ENCODE data around the gene KCNN2.
"Not testable (repeated sequence)": the region's sequence is repeated elsewhere in the genome, so short reads cannot be mapped to it uniquely, and the experiment has no call there.

KCNN2 gene

GRCh38 chr5:114427204-114427603, 65.3 kb downstream of the KCNN2 start:
- no peak for DNase-seq

- DNase-seq: no peak
Measured at GRCh38 chr5:114430532-114430931, 68.7 kb downstream of the KCNN2 start.

- DNase-seq: not testable (repeated sequence)
Measured at GRCh38 chr5:114432684-114433083, 70.8 kb downstream of the KCNN2 start.

GRCh38 chr5:114434396-114435219, 72.7 kb downstream of the KCNN2 start:
- no peak for DNase-seq

- DNase-seq: no peak
Measured at GRCh38 chr5:114435220-114435481, 73.3 kb downstream of the KCNN2 start.

GRCh38 chr5:114435885-114436299, 74.0 kb downstream of the KCNN2 start:
- DNase-seq: no peak

- no peak for DNase-seq
Measured at GRCh38 chr5:114437936-114438335, 76.1 kb downstream of the KCNN2 start.

GRCh38 chr5:114438471-114438870, 76.6 kb downstream of the KCNN2 start:
- no peak for DNase-seq

GRCh38 chr5:114447084-114447773, 85.4 kb downstream of the KCNN2 start:
- DNase-seq: no peak

- no peak for DNase-seq
Measured at GRCh38 chr5:114448481-114448880, 86.6 kb downstream of the KCNN2 start.

GRCh38 chr5:114449860-114450421, 88.1 kb downstream of the KCNN2 start:
- peak; percentile 88 for DNase-seq

GRCh38 chr5:114450437-114450836, 88.6 kb downstream of the KCNN2 start:
- peak; percentile 58 for DNase-seq

- DNase-seq: no peak
Measured at GRCh38 chr5:114458726-114459125, 96.9 kb downstream of the KCNN2 start.

GRCh38 chr5:114467171-114467570, 105.3 kb downstream of the KCNN2 start:
- no peak for DNase-seq

GRCh38 chr5:114467729-114468128, 105.9 kb downstream of the KCNN2 start:
- no peak for DNase-seq

GRCh38 chr5:114469372-114469771, 107.5 kb downstream of the KCNN2 start:
- DNase-seq: no peak

- no peak for DNase-seq
Measured at GRCh38 chr5:114471529-114471928, 109.7 kb downstream of the KCNN2 start.

- no peak for DNase-seq
Measured at GRCh38 chr5:114473541-114473940, 111.7 kb downstream of the KCNN2 start.

- no peak for DNase-seq
Measured at GRCh38 chr5:114477816-114478334, 116.0 kb downstream of the KCNN2 start.

GRCh38 chr5:114500756-114501155, 138.9 kb downstream of the KCNN2 start:
- no peak for DNase-seq

GRCh38 chr5:114504560-114504959, 142.7 kb downstream of the KCNN2 start:
- DNase-seq: no peak

- DNase-seq: no peak
Measured at GRCh38 chr5:114524221-114524620, 162.4 kb downstream of the KCNN2 start.

GRCh38 chr5:114544561-114544960, 182.7 kb downstream of the KCNN2 start:
- DNase-seq: no peak

Data from right forelimb (tissue), 1 donor.